ENCODE measurements around the gene KRT35. TPM values are rescaled to one million over a fixed set of nuclear protein-coding genes. Genes with fewer than 3 reads are reported as not detected.

KRT35 gene
- not detected in 2 replicates for total RNA-seq (2014; rRNA removed; shearing (Covaris generic))

DNA sequence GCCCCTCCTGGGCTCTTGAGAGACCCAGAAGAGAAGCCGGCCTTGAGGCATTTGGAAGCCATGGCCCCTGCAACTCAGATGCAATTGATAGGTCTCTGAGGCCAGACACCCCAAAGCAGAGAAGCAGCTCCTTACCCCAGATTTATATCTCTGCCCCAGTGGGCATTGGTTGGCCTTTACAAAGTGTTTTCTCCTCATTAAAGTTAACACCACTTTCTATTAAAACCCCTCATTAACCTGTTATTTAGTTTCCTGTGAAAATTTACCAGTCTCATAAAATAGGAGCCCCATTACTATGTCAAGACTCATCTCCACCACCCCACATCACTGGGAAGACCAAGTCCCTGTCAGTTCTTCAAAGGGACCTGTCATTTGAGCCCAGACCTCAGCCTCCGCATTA, at the start of gene KRT35:
Gene KRT35, minus strand, starts transcription at position 116 of the 400 bp plus-strand sequence. Its CDS starts 54 bp downstream, at position 62.
- no peak for DNase-seq (ENCODE audit: low spot score)

DNA sequence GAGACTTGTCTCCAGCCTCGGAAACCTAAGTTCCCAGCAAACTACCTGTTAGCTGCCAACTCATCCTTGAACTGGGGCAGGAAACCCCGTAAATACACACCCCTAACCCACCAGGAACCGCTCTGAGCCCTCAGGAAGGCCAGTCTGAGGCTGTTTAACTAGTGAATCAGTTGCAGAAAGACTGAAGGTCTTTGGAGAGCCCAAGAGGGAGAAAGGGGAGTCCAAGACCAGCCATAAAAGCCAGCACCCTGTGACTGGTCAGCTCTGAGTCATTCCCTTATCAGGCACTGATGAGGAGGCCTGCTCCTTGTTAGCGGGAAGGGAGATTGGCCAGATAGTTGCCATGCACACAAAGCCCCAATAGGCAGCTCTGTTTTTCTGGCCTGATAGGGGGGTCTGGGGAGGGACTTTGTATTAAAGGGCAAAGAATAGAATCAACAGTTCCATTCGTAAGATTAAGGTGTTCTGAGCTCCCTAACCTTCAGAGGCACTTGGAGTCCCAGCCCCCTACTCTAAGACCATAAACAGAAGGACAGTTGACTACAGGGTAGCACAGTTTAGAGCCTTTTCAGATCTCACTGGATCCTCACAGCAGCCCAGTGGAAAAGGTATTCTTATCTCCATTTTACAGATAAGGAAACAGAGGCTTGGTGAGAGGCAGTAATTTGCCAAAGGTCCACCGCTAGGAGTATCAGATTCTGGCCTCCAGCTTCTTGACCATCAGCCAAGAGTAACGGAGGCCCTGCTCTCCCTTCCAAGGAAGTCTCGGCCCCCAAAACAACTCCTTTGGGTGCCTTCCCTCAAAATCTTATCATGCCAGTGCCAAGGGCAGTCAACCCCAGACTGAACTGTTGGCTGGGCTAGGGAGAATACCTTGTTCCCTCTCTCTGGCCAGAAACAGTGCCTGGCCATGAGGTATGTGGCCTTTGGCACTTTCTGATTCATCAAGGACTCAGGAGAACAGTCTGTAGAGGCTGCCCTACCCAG, 49.4 kb upstream of the KRT35 start:
- peak; percentile 99 for DNase-seq (ENCODE audit: low spot score)

DNA sequence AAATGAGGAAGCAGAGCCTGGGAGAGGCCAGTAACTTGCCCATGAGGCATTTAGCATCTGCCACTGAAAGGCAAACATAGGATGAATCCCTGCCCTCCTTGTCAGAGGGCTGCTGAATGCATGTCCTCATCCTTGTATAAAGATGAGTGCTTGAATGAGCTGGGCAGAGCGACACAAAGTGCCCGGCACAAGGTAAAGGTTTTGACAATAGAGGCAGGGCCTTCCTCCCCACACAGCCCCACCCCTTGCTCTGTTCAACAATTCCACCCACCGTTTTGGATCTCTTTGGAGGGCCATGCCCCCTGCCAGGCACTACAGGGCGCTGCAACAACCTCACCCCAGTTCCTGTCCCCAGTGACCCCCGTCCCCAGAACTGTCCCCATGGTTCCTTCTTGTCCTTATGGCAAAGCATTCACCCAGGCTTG, 48.6 kb upstream of the KRT35 start:
- DNase-seq (ENCODE audit: low spot score): no peak

DNA sequence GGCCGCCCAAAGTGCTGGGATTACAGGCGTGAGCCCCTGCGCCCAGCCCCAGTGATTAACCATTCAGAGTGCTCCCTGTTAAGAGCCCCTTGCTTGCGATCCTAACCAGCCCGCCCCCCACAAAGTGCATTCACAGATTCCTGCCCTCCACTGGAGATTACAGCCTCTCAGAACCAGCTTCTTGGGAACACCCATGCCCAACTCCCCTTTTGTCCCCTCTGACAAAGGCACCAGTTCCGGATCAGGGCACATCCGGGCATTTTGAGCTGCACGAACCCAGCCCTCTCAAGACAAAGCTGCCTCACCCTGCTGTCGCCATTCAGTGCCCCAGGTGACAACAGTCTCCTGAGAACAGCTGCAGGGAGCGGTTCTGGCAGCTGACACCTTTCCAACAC, 48.0 kb upstream of the KRT35 start:
- no peak for DNase-seq (ENCODE audit: low spot score)

DNA sequence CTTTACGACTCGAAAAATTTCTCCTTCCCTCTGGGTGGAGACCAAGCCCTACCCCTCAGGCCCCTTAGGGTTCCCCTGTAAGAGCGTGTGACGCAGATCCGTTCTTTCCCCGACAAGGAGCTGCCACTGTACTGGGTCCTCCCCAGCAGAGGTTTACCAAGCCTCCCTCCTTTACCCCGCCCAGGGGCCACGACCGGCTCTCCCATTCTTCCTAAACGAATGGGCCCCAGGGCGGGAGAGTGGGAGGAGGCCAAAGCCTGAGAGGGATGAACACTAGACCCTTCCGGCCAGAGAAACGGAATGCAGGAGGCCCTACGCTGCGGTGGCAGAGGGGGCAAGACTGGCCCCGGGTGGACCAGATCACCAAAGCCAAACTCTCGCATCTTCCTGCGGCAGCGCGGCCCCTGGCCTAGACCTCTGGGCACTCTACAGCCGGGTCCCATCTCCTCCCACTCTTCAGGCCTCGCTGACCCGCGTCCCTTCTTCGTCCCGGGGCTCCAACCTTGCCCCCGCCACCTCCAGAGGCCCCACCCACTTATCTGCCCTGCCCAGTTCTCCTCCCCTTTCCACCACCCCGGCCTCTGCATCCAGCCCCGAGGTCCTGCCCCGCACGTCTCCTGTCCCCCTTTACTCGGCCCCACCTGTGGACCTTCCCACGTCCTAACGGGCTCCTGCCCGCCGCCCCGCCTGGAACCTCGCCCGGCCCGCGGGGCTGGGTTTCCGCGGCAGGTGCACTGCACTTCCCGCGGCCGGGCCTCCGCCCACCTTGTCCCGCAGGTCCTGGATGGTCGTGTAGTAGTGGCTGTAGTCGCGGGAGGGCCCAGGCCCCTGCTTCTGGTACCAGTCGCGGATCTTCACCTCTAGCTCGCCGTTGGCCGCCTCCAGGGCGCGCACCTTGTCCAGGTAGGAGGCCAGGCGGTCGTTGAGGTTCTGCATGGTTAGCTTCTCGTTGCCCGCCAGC, 46.4 kb upstream of the KRT35 start:
- no peak for DNase-seq (ENCODE audit: low spot score)

DNA sequence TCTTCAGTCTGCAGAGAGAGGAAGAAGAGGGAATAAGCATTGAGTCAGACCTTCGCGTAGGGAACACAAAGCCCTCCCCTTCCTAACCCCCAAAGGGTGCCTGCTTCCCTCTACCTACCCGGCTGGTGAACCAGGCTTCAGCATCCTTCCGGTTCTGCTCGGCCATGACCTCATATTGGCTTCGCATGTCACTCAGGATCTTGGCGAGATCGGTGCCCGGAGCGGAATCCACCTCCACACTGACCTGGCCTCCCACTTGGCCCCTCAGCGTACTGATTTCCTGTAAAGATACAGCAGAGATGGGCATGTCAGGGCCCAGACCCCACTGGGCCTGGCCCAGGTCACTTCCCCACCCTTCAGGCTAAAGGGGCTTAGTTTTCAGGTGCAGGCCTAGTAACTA, 43.3 kb upstream of the KRT35 start:
- DNase-seq (ENCODE audit: low spot score): no peak

DNA sequence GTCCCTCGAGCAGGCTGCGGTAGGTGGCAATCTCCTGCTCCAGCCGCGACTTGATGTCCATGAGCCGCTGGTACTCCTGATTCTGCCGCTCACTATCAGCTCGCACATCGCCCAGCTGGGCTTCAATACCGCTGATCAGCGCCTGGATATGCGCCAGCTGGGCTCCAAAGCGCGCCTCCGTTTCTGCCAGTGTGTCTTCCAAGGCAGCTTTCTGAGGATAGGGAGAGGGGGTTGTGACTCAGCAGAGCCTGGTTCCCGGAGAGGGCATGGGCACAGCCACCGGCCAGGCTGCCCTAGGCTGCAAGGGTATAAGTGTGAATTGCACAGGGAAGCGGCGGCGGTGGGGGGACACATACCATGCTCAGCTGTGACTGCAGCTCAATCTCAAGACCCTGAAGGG, 42.8 kb upstream of the KRT35 start:
- peak; percentile 81 for DNase-seq (ENCODE audit: low spot score)

DNA sequence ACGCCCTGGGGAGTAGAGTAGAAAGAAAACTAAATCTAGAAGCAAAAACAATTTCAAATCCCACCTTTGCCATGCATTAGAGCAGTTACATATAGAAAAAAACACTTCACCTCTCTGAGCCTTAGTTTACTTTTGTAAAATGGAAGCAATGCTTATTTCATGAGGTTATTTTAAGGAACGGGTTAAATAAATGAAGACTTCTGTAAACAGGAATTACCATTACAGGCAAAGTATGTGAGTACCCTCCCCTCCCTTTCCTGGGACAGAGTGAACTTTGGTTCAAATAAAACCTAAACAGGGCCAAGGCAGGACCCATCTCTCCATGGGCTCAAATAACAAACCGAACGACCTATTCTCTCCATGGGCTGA, 42.3 kb upstream of the KRT35 start:
- DNase-seq (ENCODE audit: low spot score): no peak

DNA sequence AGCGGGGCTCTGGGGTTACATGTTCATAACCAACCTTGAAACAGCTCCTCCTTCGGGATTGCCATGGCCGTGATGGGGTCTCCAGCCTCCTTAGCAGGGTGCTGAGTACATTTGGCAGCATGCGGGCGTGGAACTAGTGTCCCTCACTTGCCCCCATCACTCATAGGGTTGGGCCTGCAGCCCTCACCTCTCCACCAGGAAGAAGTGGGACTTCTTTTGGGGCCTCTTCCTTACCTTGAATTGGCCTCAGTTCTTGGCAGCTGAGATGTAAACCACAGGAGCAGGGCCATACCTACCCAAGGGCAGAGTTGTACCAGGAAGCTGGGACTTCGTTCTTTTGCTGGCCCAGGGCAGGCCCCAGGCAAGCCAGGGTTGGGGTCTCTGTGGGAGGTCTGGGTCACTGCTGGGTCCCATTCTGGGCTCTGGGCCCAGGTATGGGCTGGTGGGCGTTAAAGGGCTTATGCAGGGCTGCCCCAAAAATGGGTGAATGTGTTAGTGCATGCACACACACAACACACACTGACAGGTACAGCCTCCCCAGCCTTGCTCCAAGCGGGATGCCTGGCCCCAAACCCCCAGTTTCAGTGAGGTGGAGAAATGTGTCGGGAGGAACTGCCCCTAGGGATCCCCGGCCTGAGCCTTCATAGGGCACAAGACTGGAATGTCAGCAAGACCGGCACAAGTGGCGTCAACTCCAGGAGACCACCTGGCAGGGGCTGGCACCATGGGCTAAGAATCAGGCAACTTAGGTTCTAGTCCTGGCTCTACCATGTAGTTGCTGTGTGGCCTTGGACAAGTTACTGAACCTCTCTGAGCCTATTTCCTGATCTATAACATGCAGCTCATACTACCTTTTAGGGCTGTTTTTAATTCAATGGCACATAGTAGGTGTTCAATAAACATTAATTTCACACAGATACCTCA, 41.6 kb upstream of the KRT35 start:
- DNase-seq (ENCODE audit: low spot score): no peak

DNA sequence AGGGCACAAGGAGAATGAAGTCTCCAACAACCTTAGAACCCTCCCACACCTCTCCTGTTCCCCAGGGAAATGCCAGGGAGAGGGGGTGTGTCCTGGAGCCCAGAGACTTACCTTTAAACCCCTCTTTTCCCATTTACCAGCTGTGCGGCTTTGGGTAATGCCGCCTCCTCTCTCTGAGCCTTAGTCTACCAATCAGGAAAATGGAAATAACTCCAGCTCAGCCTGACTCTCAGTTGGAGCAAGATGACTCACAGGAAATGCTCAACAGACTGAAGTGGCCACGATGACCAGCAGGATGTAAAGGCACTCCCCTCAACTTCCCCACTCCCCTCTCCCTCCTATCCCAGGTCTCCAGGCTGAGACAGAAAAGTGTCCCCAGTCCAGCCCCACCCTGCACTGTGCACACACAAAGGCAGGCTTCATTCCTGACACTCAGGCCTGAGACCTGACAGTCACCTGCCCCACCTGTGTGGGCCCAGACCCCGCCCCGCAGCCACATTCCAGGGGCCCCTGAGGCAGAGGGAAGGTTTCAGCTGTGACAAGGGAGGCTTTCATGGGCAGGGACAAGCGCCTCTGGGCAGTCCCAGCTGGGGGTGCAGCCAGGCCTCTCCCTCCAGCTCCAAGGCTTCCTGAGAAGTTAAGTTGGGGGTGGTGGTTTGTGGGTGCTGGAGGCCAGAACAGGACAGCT, 40.8 kb upstream of the KRT35 start:
- peak; percentile 99 for DNase-seq (ENCODE audit: low spot score)

DNA sequence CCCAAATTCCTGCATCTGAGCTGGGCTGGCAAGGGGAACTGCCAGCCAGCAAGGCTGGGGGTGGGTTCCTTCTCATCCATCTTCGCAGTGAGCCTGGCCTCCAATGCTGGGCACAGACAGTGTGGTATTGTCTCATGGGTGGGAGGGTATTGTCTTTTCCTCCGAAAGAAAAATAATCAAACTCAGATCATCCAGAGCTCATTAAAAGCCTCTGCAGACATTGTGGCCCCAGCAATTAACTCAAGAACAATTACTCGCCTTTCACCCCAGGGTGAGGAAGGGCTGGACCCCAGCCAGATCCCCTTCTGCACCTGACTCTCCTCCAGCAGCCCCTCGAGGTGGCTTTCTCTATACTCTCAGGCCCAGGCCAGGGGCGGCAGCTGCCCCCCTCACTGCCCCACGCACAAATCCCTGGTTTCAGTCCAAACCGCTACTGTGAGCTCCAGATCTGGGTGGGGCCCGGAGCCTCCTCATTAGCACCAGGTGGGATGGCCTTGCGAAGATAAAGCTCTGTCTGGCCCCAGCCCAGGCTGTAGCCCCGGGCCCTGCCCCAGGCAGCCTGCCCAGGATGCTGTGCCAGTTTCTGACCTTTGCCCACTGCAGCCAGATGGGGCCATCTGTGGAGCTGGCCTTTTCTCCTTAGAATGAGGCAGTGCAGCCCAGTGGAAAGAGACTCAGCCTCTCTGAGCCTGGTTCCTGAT, 40.0 kb upstream of the KRT35 start:
- peak; percentile 94 for DNase-seq (ENCODE audit: low spot score)

DNA sequence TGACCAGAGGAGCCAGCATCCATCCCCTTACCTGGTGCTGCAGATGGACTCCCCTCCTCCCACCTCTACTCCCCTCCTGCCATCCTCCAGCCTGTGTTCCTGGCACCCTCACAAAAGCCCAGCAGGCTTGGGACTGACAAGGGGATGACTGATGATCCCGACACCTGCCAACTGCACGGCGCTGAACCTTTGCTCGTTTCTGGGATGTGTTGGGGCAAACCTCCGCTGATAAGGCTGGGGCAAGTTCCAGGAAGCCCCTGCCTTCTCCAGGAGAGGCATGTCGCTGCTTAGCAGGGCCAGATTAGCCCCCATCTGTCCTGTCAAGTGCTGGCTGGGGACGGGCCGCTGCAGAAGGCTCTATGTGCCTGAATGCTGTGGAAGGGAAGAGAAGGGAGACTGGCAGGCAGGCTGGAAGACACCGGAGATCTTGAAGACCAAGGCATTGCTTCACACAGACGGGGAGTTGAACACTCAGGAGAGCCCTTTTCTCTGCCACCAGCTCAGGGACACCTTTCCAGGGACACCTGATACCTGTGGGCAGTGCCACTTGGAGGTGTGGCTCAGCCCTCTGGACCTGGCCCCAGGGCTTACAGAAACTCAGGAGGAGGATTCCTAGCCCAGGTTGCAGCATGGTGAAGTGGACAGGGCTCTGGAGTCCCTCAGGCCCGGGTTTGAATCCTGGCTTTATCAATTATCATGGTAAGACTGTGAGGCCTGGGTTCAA, 38.7 kb upstream of the KRT35 start:
- peak; percentile 49 for DNase-seq (ENCODE audit: low spot score)

DNA sequence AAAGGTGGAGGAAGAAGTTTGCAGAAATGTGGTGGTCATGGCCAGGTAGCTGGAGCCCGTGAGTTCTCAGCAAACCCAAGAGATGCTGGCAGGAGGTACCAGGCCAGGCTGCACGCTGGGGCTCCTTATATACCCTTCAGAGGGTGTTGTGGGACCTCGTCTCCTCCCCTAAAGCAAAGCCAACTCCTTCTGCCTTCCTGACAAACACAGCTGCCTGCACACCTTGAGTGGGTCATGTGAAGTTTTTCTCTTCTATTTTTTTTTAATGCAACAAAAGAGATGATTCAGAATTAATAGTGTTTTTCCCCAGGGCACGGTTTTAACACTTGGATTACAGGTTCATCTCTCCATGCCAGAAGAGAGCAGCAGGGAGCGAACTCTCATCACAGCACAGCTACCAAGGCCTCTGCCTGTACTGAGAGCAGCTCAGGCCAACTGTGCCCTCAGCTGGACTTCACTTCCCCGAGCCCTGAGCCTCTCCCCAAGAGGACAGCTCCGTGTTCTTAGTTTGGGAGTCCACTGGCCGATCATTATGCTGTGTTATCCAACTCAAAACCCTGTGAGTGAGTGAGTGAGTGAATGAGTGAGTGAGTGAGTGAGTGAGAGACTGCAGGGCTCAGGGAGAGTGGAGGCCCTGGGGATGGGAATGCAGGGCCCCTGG, 38.0 kb upstream of the KRT35 start, which contains the start of gene KRT15:
Gene KRT15, minus strand, starts transcription at position 102 of the 661 bp plus-strand sequence. Its CDS starts 63 bp downstream, at position 39.
- peak; percentile 68 for DNase-seq (ENCODE audit: low spot score)

DNA sequence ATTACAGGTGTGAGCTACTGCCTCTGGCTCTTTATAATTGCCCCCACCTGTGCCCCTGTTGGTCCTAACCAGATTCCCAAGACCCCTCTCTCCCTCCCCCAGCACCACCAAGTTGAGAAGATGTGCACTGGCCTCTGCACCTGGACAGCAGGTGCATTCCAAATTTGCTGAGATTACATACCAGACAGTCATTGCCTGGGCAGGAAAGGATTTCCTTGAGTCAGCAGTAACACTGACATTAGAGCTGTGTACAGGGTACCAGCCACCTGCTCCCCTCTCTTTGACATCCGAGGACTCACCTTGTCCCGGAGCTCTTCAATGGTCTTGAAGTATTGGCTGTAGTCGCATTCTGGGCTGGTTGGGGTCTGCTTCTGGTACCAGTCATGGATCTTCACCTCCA, 37.1 kb upstream of the KRT35 start:
- DNase-seq (ENCODE audit: low spot score): no peak

DNA sequence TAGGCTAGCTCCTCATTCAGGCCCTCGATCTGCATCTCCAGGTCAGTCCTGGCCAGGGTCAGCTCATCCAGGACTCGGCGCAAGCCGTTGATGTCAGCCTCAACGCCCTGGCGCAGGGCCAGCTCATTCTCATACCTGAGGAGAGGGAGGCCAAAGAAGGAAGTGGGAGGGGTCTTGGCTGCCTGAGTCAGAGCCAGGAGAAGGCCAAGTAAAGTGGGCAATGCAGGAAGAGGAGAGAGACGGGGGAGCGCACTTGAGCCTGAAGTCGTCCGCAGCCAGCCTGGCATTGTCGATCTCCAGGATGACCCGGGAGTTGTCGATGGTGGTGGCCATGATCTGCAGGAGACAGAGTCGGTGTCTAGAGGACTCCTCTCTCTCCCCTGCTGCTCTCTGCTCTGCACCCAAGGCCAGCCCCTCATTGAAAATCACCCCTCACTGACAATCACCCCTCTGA, 35.9 kb upstream of the KRT35 start:
- DNase-seq (ENCODE audit: low spot score): no peak

DNA sequence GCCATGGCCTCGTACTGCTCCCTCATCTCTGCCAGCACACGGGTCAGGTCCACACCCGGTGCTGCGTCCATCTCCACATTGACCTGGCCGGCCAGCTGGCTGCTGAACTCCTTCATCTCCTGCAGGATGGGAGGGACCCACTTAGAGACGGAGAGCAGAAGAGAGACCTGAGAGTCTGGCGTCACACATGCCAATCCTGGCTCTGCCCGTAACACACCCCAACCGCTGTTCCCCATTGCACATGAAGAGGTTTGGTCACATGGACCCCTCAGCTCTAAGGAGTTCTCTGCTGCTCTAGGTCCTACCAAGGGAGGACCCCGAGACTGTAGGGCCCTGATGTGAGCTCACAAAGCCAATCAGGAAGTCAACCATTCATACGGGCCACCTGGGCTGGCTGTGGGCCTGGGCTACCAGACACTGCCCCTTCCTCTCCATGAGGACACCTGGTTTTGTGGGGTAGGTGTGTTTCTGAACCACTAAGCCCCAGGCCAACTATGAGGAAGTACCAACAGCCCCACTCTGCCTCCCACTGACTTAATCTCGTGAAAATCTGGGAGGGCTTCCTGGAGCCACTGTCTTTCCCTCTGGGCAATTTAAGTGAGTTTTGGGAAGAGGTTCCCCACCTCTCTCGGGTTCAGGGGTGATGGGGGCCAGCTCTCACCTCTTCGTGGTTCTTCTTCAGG, 35.3 kb upstream of the KRT35 start:
- no peak for DNase-seq (ENCODE audit: low spot score)

DNA sequence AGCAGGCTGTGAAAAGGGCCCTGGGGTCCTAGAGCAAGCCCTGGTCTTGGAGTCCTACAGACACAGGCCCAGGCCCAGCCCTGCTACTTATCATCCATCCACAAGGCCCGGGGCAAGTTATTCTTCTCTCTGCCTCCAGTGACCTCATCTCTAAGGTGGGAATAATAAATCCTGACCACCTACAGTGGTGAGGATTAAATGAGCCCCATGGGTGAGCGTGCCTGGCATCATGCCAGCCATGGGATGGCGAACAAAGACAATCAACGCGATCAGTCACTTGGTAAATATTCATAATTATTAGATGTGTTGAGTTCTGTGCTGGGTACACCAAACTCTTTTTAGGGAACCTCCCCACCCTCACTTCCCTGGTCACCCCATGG, 32.2 kb upstream of the KRT35 start:
- DNase-seq (ENCODE audit: low spot score): no peak

Measured in A172 (cell line).